Ramos (cell line): ENCODE results near the gene MYLK.

Source experiments
- in situ Hi-C: fragments of 300-500 bp; cut with MboI; formaldehyde crosslinking; loops from one replicate; pipeline ENCODE4 v1.14.3; 2022; ENCODE audit warnings: low sequenced_read_pairs; ENCODE audit not compliant: unreplicated experiment

The MYLK gene

GRCh38 chr3:123658118-123658851, 225.8 kb downstream of the MYLK start:
- in situ Hi-C loops, result no loop called here

- in situ Hi-C loops, result no loop called here
Observed at GRCh38 chr3:123657568-123657967, 226.6 kb downstream of the MYLK start.

- in situ Hi-C loops, result no loop called here
Observed at GRCh38 chr3:123657111-123657510, 227.0 kb downstream of the MYLK start.

- in situ Hi-C loops, result no loop called here
Observed at GRCh38 chr3:123656691-123657090, 227.4 kb downstream of the MYLK start.

GRCh38 chr3:123656274-123656673, 227.9 kb downstream of the MYLK start:
- in situ Hi-C loops, result no loop called here

- in situ Hi-C loops, result no loop called here
Observed at GRCh38 chr3:123655400-123655799, 228.7 kb downstream of the MYLK start.

GRCh38 chr3:123653221-123653682, 230.9 kb downstream of the MYLK start:
- in situ Hi-C loops, result no loop called here

GRCh38 chr3:123652342-123652984, 231.7 kb downstream of the MYLK start:
- in situ Hi-C loops, result no loop called here

- in situ Hi-C loops, result no loop called here
Observed at GRCh38 chr3:123651449-123652341, 232.4 kb downstream of the MYLK start.

GRCh38 chr3:123650101-123650500, 234.0 kb downstream of the MYLK start:
- in situ Hi-C loops, result no loop called here

- in situ Hi-C loops, result no loop called here
Observed at GRCh38 chr3:123648696-123649405, 235.3 kb downstream of the MYLK start.

GRCh38 chr3:123644358-123644757, 239.8 kb downstream of the MYLK start:
- in situ Hi-C loops, result loop anchor here (5.0 kb wide), 1 partner anchor 73 kb away; no protein-coding TSS in a partner anchor

GRCh38 chr3:123642957-123643330, 241.2 kb downstream of the MYLK start:
- in situ Hi-C loops, result loop anchor here (5.0 kb wide), 1 partner anchor 74 kb away; no protein-coding TSS in a partner anchor

GRCh38 chr3:123642182-123642956, 241.8 kb downstream of the MYLK start:
- in situ Hi-C loops, result loop anchor here (5.0 kb wide), 1 partner anchor 75 kb away; no protein-coding TSS in a partner anchor

- in situ Hi-C loops, result loop anchor here (5.0 kb wide), 1 partner anchor 76 kb away; no protein-coding TSS in a partner anchor
Observed at GRCh38 chr3:123641505-123641904, 242.6 kb downstream of the MYLK start.

- in situ Hi-C loops, result loop anchor here (5.0 kb wide), 1 partner anchor 76 kb away; no protein-coding TSS in a partner anchor
Observed at GRCh38 chr3:123640740-123641462, 243.2 kb downstream of the MYLK start.

- in situ Hi-C loops, result loop anchor here (5.0 kb wide), 1 partner anchor 77 kb away; no protein-coding TSS in a partner anchor
Observed at GRCh38 chr3:123640311-123640710, 243.8 kb downstream of the MYLK start.

- in situ Hi-C loops, result no loop called here
Observed at GRCh38 chr3:123638936-123639689, 245.0 kb downstream of the MYLK start.
